Smooth muscle cell (in vitro differentiated cells): Measurements from ENCODE around the gene LRRC46. TPM values are rescaled to one million over a fixed set of nuclear protein-coding genes. Genes with fewer than 3 reads are reported as not detected.

ENCODE experiments used
- DNase-seq: peaks from one replicate; lab custom pipeline; 2025; ENCODE audit not compliant: unreplicated experiment; lab: John Stamatoyannopoulos, UW
- H2AFZ ChIP-seq: fragments of 200-600 bp; sonication (generic); 2 replicates; pipeline ENCODE4 v1.6.0; 2016; ENCODE audit warnings: antibody characterized with exemption, low read depth, mild to moderate bottlenecking
- H3F3A ChIP-seq: fragments of 200-600 bp; sonication (generic); 2 replicates; pipeline ENCODE4 v1.6.0; 2017; ENCODE audit warnings: antibody characterized with exemption, low read depth
- H3K27ac ChIP-seq: fragments of 200-600 bp; sonication (generic); 2 replicates; pipeline ENCODE4 v1.5.1; 2016; ENCODE audit warnings: low read depth, mild to moderate bottlenecking
- H3K27me3 ChIP-seq: fragments of 200-600 bp; sonication (generic); 2 replicates; pipeline ENCODE4 v1.6.1; 2016; ENCODE audit warnings: low read depth, mild to moderate bottlenecking
- H3K36me3 ChIP-seq: fragments of 200-600 bp; sonication (generic); 2 replicates; pipeline ENCODE4 v1.5.1; 2016; ENCODE audit warnings: low read depth
- H3K4me1 ChIP-seq: fragments of 200-600 bp; sonication (generic); 2 replicates; pipeline ENCODE4 v1.5.1; 2016; ENCODE audit warnings: low read depth
- H3K4me2 ChIP-seq: fragments of 200-600 bp; sonication (generic); 2 replicates; pipeline ENCODE4 v1.6.0; 2016; ENCODE audit warnings: mild to moderate bottlenecking
- H3K4me3 ChIP-seq: fragments of 200-600 bp; sonication (generic); 2 replicates; pipeline ENCODE4 v1.5.1; 2016; ENCODE audit warnings: mild to moderate bottlenecking
- H3K79me2 ChIP-seq: fragments of 200-600 bp; sonication (generic); 2 replicates; pipeline ENCODE4 v1.6.0; 2016; ENCODE audit warnings: low read depth, mild to moderate bottlenecking
- H3K9ac ChIP-seq: fragments of 200-600 bp; sonication (generic); 2 replicates; pipeline ENCODE4 v1.6.0; 2016; ENCODE audit warnings: low read depth
- H3K9me3 ChIP-seq: fragments of 200-600 bp; sonication (generic); replicated peaks from 2 replicates; pipeline ENCODE4 v1.5.1; 2016; ENCODE audit warnings: low read depth
- H4K20me1 ChIP-seq: fragments of 200-600 bp; sonication (generic); 2 replicates; pipeline ENCODE4 v1.6.0; 2016; ENCODE audit warnings: low read depth
- CTCF ChIP-seq: fragments of 200-600 bp; sonication (generic); IDR thresholded peaks from 2 replicates; pipeline ENCODE4 v1.5.1; 2017; ENCODE audit warnings: borderline replicate concordance, mild to moderate bottlenecking, antibody characterized with exemption; ENCODE audit not compliant: insufficient read depth, poor library complexity, severe bottlenecking
- WGBS: methylation state at CpG from one replicate; pipeline ENCODE4 v1.1.7; 2016; ENCODE audit warnings: low lambda C conversion rate; 5-methylcytosine and 5-hydroxymethylcytosine counted together
- polyA plus RNA-seq: library from polyadenylated mRNA; unstranded; fragments of >200 nt; fragmentation: Nextera tagmentation; extraction: Ambion mirVana; gene quantifications from 2 replicates; pipeline ENCODE4 v1.2.1, GENCODE V29; 2016
- total RNA-seq: library from RNA; depleted of rRNA; stranded (reverse); fragments of >200 nt; gene quantifications from 2 replicates; pipeline ENCODE4 v1.2.3, GENCODE V29; 2014

LRRC46 gene
- total and polyA plus RNA-seq, 2 experiments from 2014 or later = 0.26 TPM; not detected in 1

DNA sequence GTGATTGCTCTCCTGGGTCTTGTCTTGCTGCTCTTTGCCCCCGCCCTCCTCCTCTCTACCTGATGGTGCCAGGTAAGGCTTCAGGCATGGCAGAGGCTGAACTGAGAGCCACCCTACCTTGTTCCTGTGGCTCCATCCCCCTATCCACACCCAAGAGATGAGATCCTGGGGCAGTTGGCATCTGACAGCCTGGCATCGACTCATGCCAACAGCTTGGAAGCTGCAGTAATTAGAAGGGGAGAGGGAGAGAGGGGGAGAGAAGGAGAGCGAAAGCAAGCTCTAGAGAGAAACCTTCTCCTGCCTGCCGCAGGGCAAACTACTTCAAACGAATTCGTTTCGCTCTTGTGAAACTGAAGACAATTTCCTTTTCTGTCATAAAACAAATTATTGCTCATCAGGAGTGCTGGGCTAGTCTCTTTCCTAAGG lies 33.3 kb downstream of the LRRC46 start:
- H3K4me2 ChIP-seq = no peak overlapping the region
- WGBS = 79% methylated on average over 7 of the region's 7 CpGs
- H3K9me3 ChIP-seq = no peaks in the 10 kb centered on the region
- H3K9ac ChIP-seq = no peak overlapping the region
- no peaks in the 10 kb centered on the region for H3F3A ChIP-seq
- peaks cover 1% of the 10 kb centered on the region for H3K4me1 ChIP-seq
- H3K27me3 ChIP-seq = no peaks in the 10 kb centered on the region
- H3K36me3 ChIP-seq = no peaks in the 10 kb centered on the region
- H3K79me2 ChIP-seq = no peaks in the 10 kb centered on the region
- no peak overlapping the region for H2AFZ ChIP-seq
- H3K4me3 ChIP-seq = no peak overlapping the region
- no peak for TF ChIP-seq CTCF
- no peaks in the 10 kb centered on the region for H4K20me1 ChIP-seq
- no peak overlapping the region for H3K27ac ChIP-seq
- DNase-seq = no peak

- TF ChIP-seq CTCF = no peak
- Histone ChIP-seq H3K36me3 (no peaks in the 10 kb centered on the region), H3K27ac (no peak overlapping the region), H2AFZ (no peak overlapping the region), H3K27me3 (no peaks in the 10 kb centered on the region), H3F3A (peaks cover 6% of the 10 kb centered on the region), H3K9ac (no peak overlapping the region), H3K4me3 (no peak overlapping the region), H3K4me1 (peaks cover 8% of the 10 kb centered on the region), H4K20me1 (no peaks in the 10 kb centered on the region), H3K79me2 (no peaks in the 10 kb centered on the region), H3K4me2 (no peak overlapping the region), H3K9me3 (no peaks in the 10 kb centered on the region)
- no peak for DNase-seq
- WGBS = 60% methylated on average over 20 of the region's 20 CpGs
These were observed 35.5 kb downstream of the LRRC46 start for GRCh38 chr17:47866941-47867340.

DNA sequence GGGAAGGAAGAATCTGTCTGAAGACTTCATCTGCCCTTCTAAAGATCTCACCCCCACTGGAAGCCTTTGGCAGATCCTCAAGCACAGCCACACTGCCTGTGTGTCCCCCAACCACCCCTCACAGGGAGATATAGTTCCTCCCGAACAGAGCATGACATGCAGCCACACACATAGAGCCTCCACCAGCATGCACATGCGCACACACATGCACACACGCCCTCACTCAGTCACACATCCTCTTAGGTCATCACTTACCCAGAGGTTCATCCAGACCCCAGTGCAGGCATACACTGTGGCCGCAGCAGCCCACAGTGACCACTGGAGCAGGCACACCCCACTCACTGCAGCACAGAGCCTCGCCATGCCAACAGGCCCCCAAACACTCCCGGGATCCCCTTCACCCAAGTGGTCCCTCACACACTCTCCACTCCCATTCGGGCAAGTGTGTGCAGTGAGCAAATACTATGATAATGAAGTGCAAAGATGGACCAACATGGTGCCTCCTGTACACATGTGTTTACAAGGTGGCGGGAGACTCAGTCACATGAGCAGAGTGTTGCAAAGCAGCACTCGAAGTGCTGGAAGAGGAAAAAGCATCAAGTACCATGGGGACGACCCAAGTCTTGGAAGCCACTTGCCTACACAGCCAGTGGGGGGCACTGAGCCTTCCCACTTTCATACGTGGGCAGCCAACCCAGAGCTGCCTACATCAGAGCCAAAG lies 36.5 kb downstream of the LRRC46 start:
- DNase-seq = no peak
- Histone ChIP-seq H3K4me1 (peaks cover 18% of the 10 kb centered on the region), H3K36me3 (no peaks in the 10 kb centered on the region), H3F3A (peaks cover 6% of the 10 kb centered on the region), H3K27ac (no peak overlapping the region), H2AFZ (no peak overlapping the region), H3K9me3 (no peaks in the 10 kb centered on the region), H3K4me2 (no peak overlapping the region), H3K4me3 (no peak overlapping the region), H3K9ac (no peak overlapping the region), H4K20me1 (no peaks in the 10 kb centered on the region), H3K27me3 (no peaks in the 10 kb centered on the region), H3K79me2 (no peaks in the 10 kb centered on the region)
- 87% methylated on average over 11 of the region's 11 CpGs for WGBS
- no peak for TF ChIP-seq CTCF

- 35% methylated on average over 2 of the region's 2 CpGs for WGBS
- H3K27ac ChIP-seq = no peak overlapping the region
- no peaks in the 10 kb centered on the region for H3K79me2 ChIP-seq
- H2AFZ ChIP-seq = no peak overlapping the region
- H3K36me3 ChIP-seq = no peaks in the 10 kb centered on the region
- no peak overlapping the region for H3K9ac ChIP-seq
- peaks cover 6% of the 10 kb centered on the region for H3F3A ChIP-seq
- H3K27me3 ChIP-seq = no peaks in the 10 kb centered on the region
- no peak for TF ChIP-seq CTCF
- no peak for DNase-seq
- H3K4me2 ChIP-seq = no peak overlapping the region
- H3K4me1 ChIP-seq = peaks cover 23% of the 10 kb centered on the region
- no peak overlapping the region for H3K4me3 ChIP-seq
- H3K9me3 ChIP-seq = no peaks in the 10 kb centered on the region
- H4K20me1 ChIP-seq = no peaks in the 10 kb centered on the region
These were observed 37.6 kb downstream of the LRRC46 start for GRCh38 chr17:47869114-47869513.
